ES-I3 (cell line): ENCODE measurements around the gene CCL2.

Experiments
- H3K36me3 ChIP-seq: 2 replicates; pipeline ENCODE4 v1.6.1; 2013; ENCODE audit warnings: mild to moderate bottlenecking, low read length, control low read depth, moderate library complexity; ENCODE audit not compliant: insufficient read depth
- H3K4me1 ChIP-seq: 2 replicates; pipeline ENCODE4 v1.6.1; 2013; ENCODE audit warnings: mild to moderate bottlenecking, control low read depth, low read length; ENCODE audit not compliant: insufficient read depth
- H3K9ac ChIP-seq: 2 replicates; pipeline ENCODE4 v1.6.1; 2013; ENCODE audit warnings: low read depth, mild to moderate bottlenecking, low read length, moderate library complexity
- H3K9me3 ChIP-seq: 2 replicates; pipeline ENCODE4 v1.6.1; 2013; ENCODE audit warnings: mild to moderate bottlenecking, low read length, moderate library complexity; ENCODE audit not compliant: control insufficient read depth, insufficient read depth

Gene CCL2

DNA sequence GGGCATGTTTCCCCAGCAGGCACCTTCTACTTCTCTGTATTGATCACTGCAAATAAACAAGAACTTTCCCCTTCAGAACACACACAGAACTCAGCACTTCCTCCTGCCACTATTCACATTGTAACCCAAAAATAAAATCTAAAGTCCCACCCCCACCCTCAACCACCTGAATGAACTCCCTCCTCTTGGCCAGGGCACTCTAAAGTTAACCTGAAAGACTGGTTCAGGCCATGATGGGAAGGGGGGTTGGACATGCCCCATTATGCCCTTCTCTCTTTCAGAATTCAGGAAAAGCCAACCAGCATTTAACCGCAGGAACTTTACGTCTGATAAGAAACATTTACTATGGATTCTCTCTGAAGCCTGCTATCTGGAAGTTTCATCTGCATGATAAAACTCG is 27.4 kb upstream of the CCL2 start:
- Histone ChIP-seq H3K36me3 (no peaks in the 10 kb centered on the region), H3K9me3 (no peaks in the 10 kb centered on the region; the same call in 1 of the 2 replicates), H3K9ac (no peak overlapping the region), H3K4me1 (no peaks in the 10 kb centered on the region)

DNA sequence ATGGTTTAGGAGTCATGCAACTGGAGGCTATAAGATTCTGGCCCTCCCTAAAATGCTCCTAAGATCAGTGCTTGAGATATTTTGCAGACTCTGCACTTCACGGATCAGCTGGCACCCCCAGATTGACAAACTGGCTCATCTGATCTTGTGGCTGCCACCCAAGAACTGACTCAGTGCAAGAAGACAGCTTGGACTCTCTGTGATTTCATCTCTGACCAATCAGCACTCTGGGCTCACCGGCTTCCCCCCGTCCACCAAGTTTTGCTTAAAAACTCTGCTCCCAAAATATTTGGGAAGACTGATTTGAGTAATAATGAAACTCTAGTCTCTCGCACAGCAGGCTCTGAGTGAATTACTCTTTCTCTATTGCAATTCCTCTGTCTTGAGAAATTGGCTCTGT is 26.3 kb upstream of the CCL2 start:
- no peaks in the 10 kb centered on the region; the same call in 1 of the 2 replicates for H3K9me3 ChIP-seq
- H3K9ac ChIP-seq: no peak overlapping the region
- H3K4me1 ChIP-seq: no peaks in the 10 kb centered on the region
- H3K36me3 ChIP-seq: no peaks in the 10 kb centered on the region

DNA sequence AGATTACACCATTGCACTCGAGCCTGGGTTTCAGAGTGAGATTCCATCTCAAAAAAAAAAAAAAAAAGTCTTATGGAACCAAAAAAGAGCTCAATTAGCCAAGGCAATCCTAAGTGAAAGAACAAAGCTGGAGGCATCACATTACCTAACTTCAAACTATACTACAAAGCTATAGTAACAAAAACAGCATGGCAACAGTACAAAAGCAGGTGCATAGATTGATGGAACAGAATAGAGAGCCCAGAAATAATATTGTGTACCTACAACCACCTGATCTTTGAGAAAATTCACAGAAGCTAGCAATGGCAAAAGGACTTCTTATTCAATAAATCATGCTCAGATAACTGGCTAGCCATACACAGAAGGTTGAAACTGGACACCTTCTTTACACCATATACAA is 24.7 kb upstream of the CCL2 start:
- no peak overlapping the region for H3K9ac ChIP-seq
- no peaks in the 10 kb centered on the region; the same call in 1 of the 2 replicates for H3K9me3 ChIP-seq
- H3K36me3 ChIP-seq: no peaks in the 10 kb centered on the region
- no peaks in the 10 kb centered on the region; the same call in 1 of the 2 replicates for H3K4me1 ChIP-seq

DNA sequence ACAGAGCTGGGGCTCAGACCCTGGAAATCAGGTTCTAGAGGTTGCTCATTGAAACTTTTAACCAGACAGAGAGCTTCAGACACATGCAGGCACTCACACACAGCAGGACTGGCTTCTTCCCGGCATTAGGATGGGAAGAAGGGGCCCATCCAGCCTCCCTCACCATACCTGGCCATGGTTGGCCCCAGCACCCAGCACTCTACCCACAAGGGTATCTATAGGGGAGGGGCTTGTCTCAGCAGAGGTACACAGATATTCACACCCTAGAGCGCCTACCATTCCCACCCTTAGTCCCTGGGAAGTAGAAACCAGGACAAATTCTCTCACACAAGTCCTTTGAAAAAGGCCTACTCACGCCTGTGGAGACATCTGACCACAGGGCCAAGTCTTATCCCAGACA is 20.5 kb upstream of the CCL2 start:
- no peak overlapping the region for H3K9ac ChIP-seq
- H3K9me3 ChIP-seq: no peaks in the 10 kb centered on the region; the same call in 1 of the 2 replicates
- no peaks in the 10 kb centered on the region for H3K36me3 ChIP-seq
- H3K4me1 ChIP-seq: no peaks in the 10 kb centered on the region; the same call in 1 of the 2 replicates

DNA sequence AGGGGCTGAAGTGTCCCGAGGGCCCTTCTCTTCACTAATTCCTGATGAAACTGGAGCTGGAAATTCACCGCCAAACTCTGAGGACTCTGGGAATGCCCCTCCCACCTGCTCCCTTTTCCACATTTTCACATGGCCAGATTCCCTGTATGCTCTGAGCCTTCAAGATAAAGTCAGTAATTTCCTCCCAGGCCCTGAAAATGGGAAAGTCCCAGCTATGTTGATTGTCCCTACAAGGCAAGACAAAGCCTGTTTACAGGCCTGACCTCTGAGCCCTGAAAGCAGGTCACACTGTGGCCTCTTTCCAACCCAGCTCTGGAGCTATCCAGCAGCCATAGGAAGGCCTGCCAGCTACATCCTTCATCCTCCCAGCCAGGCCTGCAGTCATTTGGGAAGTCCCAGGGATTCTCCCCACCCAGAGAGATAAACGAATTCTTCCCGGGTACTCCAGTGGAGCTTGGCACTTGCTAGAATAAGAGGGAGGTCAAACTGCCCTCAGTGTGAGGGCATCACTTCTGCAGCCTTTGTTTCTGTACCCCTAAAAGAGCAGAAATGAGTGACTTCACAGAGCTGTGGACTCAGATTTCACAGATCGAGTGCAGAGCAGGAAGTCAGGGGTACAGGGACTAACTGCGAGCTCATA is 19.6 kb upstream of the CCL2 start:
- Histone ChIP-seq H3K4me1 (no peaks in the 10 kb centered on the region; the same call in 1 of the 2 replicates), H3K9me3 (no peaks in the 10 kb centered on the region; the same call in 1 of the 2 replicates), H3K36me3 (no peaks in the 10 kb centered on the region), H3K9ac (no peak overlapping the region)

DNA sequence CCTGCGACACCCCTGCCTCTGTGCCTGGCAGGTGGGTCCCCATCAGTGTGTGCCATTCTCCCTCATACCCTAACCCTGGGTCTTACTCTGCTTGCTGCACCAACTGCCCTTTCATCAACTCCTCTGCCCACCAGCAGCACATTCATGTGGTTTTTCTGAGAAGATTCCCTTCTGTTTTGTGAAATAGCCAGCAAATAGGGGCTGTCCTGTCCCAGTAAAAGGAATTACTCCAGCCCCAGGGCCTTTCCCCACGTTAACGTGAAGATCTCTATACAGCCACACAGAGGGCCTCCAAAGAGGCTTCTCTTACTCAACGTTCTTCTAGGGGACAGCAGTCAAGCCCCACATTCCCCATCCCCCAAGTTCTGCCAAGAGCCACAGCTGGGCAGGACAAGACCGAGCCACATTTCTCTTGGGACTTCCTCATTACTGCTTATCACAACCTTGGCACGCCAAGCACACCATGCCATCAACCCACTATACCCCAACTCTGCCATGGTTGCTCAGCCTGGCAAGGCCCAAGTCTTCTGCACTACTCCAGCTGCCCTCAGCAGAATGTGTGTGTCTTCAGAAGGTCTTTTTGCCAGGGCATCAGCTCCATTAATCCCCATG is 18.7 kb upstream of the CCL2 start:
- Histone ChIP-seq H3K9ac (no peak overlapping the region), H3K36me3 (no peaks in the 10 kb centered on the region), H3K4me1 (no peaks in the 10 kb centered on the region; the same call in 1 of the 2 replicates), H3K9me3 (no peaks in the 10 kb centered on the region)

DNA sequence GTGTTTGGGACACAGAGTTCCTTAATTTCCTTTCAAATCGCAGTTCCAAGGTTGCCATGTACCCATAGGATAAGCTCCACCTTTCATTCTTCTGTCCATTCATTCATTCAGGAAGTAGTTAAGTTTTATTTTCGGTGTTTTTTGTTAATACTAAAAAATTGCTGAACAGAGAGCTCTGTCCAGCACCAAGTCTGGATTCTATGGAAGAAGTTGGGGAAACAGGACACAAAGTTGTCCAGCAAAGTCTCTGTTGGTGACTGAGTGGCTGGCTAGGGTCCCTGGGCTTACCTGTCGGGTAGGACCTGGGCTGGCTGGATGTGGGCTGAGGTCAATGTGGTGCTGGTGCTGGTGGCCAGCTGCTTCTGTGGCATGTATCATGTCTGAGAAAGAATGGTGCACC is 17.6 kb upstream of the CCL2 start:
- Histone ChIP-seq H3K36me3 (no peaks in the 10 kb centered on the region), H3K4me1 (peaks cover 1% of the 10 kb centered on the region; the same call in 1 of the 2 replicates), H3K9me3 (no peaks in the 10 kb centered on the region), H3K9ac (no peak overlapping the region)

DNA sequence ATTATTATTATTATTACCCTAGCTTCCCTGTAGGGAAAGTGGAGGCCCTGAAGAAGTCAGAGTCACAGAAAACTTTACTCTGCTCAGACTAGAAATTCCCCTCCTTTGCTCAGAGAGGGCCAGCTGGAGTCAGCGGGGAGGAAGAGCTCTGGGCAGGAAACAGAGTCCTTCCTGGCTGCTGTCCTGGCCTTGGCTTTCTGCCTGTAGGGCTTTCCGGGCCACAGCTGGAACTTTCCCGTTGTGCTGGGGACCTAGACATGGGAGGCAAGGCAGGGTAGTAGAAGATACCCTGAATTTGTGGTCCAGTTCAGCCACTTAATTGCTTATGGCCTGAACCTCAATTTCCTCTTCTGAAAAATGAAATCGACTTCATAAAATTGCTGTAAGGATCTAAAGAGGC is 14.0 kb upstream of the CCL2 start:
- no peaks in the 10 kb centered on the region for H3K9me3 ChIP-seq
- H3K4me1 ChIP-seq: peaks cover 7% of the 10 kb centered on the region
- H3K9ac ChIP-seq: no peak overlapping the region
- no peaks in the 10 kb centered on the region for H3K36me3 ChIP-seq

DNA sequence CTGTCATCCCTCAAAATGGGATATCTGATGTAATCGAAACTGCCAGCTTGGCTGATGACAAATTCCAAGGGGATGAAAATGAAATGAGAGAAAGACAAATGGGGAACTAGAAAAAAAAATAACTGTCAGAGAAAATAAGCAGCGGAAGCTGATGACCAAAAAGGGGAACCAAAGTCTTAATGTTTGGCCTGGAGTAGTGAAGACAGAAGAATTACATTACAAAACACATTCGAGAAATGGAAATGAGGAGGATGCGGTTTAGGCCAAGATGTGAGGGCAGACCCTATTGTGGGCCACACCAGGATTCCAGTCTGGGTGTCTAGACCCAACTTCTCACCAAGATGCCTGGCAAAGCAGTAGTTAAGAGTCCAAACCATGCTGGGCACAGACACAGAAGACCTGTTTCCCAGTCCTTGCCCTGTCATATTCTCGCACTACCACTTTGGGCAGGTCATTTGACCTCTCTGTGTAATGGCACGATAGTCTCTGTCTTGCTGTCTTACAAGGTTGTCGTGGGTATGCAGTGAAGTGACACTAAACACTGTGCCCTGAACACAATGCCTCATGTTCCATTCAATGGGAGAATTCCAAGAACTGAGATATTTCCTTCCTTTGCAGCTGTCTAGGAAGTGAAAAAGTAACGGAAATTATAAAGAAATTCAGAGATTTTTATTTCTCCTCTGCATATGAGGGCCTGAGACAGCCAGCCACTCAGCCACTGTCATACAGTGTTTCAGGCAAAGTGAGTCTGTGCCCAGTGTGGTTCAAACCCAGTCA is 12.3 kb upstream of the CCL2 start:
- H3K36me3 ChIP-seq: no peaks in the 10 kb centered on the region
- H3K9ac ChIP-seq: no peak overlapping the region
- peaks cover 7% of the 10 kb centered on the region for H3K4me1 ChIP-seq
- no peaks in the 10 kb centered on the region for H3K9me3 ChIP-seq

DNA sequence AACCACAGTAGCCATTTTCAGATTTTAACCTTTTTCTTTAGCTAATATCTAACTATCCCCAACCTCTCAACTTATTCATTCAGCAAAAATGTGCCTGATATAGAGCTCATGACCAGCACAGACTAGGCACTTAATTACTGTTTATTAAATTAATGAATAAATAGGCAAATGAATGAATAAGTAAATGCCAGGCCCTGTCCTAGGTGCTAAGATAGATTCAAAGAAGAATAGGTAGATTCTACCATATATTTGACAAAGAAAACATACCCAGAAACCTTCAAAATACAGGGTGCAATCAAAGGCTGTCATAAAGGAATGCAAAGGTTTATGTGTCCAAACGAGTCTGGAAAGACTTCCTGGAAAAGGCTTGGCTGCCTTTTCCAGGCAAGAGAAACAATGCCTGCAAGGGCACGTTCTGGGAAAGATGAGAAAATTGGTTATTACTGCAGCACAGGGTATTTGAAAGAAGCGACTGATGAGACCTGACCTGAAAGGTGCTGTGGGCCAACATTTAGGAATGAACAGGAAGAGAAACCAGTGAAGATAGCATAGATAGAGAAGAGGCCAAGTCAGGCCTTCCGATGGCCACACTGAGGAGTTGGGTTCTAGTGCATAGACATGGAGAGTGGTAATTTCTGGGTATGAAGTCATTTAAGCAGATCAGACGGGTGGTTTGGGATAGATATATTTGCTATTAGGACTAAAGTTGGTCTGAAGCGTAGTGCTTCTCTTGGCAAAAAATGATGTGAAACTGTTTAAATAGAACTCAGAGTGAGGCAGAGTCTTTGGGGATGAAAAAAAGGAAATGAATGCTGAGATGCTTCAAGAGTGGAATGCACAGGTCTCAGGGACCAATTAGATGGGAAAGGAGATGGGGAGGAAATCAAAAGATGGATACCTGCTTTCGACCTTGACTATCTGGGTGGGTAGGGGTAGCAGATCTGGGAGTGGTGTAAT is 11.4 kb upstream of the CCL2 start:
- Histone ChIP-seq H3K9ac (no peak overlapping the region), H3K4me1 (peaks cover 7% of the 10 kb centered on the region), H3K36me3 (no peaks in the 10 kb centered on the region), H3K9me3 (no peaks in the 10 kb centered on the region)

DNA sequence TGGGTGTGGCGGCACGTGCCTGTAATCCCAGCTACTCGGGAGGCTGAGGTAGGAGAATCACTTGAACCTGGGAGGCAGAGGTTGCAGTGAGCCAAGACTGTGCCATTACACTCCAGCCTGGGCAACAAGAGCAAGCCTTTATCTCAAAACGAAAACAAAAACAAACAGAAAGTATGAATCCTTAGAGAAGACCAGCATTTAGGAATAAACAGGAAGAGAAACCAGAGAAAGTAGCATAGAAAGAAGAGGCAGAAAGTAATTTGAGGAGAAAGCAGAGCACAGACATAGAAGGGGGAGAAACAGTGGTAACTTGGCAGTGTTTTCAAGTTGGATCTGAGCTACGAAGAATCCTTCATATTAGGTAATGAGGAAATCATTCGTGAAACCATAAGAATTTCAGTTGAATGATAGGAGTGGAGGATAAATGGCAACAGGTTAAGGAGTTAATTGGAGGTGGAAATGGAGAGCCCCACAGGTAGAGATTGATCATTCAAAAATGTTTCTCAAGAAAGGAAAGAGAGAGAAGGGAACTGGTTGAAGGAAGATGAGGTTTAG is 9.7 kb upstream of the CCL2 start:
- Histone ChIP-seq H3K9me3 (no peaks in the 10 kb centered on the region), H3K4me1 (peaks cover 7% of the 10 kb centered on the region), H3K9ac (no peak overlapping the region), H3K36me3 (no peaks in the 10 kb centered on the region)

DNA sequence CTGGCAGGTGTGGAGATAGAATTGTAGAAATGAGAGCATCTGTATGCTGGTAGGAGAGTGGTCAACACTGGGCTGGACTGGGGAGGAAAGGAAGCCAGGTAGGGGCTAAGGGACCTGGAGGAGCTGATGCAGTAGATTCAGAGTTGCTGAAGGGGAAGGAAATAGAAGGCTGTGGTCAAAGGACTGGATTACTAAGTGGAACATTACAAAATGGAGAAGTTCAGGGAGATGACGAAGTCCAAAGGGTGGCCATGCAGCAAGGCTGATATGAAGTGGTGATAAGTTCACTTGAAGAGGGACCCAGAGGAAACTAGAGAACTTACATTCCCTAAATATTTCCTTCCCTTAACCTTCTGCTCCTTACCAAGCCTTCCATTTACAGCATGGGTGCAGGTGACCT is 8.6 kb upstream of the CCL2 start:
- Histone ChIP-seq H3K4me1 (peaks cover 7% of the 10 kb centered on the region), H3K36me3 (no peaks in the 10 kb centered on the region), H3K9me3 (no peaks in the 10 kb centered on the region), H3K9ac (no peak overlapping the region)

DNA sequence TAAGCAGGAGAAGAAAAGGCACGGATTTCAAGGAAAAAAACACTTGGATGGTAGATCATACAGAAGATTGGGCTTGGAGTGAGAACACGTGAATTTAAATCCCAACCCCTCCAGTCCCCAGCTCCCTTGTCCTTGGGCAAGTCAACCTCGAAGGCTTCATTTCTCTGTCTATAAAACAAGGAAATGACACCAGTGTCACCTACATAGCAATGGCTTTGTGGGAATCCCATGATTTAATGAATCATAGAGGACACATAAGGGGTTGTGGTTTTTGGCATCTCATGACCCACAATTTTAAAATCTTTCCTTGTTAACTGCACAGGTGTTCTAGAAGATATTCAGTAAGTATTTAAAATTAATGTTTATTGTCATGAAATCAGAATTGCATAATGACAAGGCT is 8.2 kb upstream of the CCL2 start:
- Histone ChIP-seq H3K4me1 (peaks cover 7% of the 10 kb centered on the region), H3K9me3 (no peaks in the 10 kb centered on the region), H3K9ac (no peak overlapping the region), H3K36me3 (no peaks in the 10 kb centered on the region)
